Endometrial microvascular endothelial cells (primary cell): Measurements from ENCODE around the gene ELF4. TPM values are rescaled to one million over a fixed set of nuclear protein-coding genes. Genes with fewer than 3 reads are reported as not detected.

Experiments used
- in situ Hi-C: cut with HindIII; loops from 2 replicates; pipeline ENCODE4 v1.10.0; 2017; ENCODE audit warnings: low sequenced_read_pairs, low pct_unique_long_range_greater_than_20kb; ENCODE audit errors: inconsistent ontology term
- total RNA-seq: library from RNA; depleted of rRNA; stranded (reverse); fragments of >200 nt; gene quantifications from one replicate; pipeline ENCODE4 v1.2.3, GENCODE V29; 2015; ENCODE audit errors: inconsistent ontology term

ELF4 gene
- total RNA-seq, result 18.5 TPM

DNA sequence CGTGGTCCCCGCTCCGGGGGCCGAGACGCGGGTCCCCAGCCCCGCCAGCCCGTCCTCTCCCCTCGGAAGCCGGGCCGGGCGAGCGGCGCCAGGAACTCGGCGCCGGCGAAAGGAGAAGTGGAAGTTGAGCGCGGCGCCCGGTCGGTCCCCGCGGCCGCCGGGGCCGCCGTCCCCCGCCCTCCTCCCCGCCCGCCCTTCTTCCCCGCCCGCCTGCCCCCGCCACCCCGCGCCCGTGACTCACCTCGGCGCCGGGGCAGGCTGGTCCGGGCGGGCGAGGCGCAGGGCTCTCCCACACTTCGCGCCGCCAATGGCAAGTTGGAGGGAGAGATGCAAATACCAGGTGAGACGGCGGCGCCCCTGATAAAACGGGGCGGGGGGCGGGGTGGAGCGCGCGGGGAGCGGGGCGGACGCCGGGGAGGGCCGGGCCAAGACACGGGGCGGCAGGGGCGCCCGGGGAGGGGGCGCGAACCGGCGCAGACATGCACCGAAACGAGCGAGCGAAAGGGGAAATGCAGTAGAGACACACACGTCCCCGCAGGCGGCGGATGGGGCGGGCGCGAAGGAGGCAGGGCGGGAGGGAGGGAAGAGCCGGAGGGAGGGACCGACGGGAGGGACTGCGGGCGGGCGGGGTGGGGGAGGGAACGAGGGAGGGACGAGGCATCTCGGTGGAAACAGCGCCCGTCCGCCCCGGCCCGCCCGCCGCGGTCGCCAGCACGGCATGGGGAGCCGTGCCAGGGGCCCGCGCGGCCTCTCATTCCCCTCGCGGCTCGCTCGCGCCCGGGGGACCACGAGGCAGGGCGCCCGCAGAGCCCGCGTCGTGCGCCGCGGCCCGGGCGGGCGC lies at the start of gene ELF4:
ELF4 (minus strand) TSS at position 119 of the 841 bp plus-strand sequence. CDS start 29,167 bp downstream, outside the sequence.
- in situ Hi-C loops, result no loop called here

DNA sequence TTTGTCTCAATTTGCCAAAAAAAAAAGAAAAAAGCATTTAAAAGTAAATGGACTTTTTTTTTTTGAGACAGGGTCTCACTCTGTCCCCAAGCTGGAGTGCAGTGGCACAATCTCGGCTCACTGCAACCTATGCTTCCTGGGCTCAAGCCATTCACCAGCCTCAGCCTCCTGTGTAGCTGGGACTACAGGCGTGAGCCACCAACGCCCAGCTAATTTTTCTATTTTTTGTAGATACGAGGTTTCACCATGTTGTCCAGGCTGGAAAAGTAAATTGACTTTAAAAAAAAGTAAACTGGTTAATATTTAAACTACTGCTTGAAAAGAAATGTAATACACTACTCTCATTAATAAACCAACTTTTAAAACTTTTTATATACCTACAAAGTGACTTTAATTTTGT lies 49.5 kb upstream of the ELF4 start:
- in situ Hi-C loops, result no loop called here

DNA sequence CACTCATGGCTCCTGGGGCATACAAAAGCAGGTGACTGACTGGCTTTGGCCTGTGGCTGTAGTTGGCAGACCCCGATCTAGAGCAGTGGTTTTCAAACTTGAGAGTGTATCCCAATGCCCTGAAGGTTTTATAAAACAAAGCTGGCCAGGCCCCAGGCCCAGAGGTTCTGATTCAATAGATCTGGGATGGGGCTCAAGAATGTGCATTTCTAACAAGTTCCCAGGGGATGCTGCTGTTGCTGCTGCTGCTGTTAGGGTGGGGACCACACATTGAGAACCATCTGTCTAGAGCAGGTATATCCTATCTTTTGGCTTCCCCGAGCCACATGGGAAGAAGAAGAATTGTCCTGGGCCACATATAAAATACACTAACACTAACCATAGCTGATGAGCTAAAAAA lies 48.0 kb upstream of the ELF4 start:
- in situ Hi-C loops, result no loop called here

DNA sequence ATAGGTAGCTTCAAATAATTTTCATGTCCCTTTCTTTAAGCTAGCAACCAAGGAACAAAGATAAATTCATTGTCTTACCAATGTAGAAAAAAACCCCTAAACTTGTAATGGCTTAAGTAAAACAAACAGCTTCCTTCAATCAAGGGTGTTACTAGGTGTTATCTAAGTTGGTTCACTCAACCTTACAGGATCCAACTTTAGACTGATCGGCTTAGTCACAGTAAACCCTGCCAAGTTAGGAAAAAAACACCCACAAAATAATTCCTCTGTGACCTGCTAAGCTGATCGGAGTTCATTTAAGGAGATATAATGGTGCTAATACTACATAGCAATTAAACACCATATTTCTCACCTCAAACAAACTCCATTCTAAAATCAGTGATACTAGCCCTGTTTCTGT lies 45.3 kb upstream of the ELF4 start:
- in situ Hi-C loops, result no loop called here

DNA sequence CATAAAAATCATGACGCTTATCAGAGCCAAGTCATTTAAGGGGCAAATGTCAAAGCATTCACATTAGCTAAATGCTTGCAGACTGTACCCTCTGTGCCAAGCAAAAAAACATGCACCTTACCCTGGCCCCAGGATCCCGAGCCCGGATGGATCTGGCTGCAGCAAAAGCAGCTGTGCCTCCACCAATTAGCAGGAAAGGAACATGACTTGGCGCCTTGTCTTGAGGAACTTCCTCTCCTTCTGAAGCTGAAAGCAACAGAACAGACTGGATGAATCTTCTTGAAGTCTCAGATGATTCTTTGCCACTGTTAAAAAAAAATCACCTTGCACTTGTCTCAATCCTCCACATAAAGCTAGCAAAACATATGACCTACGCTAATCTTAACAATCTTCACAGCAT lies 37.3 kb upstream of the ELF4 start:
- in situ Hi-C loops, result no loop called here

DNA sequence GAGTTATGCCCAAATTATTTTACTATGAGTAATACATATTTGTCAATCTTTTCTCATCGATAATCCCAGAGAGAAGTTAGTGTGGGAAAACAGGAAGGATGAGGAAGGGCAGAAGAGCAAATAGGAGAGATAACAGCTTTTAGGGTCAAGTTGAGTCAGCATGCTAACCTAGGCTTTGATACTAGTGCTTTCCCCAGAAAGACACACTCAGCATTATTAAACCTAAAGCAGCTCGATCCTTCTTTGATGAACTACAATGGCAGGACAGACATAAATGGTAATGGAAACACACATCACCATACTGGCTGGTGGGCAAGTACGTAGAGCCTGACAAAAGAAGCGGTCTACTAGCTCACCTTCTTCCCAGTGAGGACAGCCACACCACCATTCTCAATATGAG lies 34.8 kb upstream of the ELF4 start:
- in situ Hi-C loops, result no loop called here

DNA sequence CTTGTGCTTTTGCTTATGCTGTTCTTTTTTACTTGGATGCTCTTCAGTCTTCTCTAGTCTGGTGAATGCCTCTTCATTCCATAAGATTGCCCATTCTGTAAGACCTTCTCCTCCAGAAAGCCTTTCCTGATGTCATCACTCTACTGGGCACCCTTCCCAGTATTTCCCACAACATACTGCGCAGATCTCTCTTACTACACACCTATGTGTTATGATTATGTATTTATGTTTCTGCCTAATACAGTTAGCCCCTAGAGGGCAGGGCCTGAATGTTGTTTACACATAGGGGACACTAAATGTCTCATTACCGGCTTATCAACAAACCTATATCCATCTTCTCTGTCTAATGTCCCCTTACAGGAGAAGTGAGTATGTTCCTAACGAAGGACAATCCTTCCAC lies 34.2 kb upstream of the ELF4 start:
- in situ Hi-C loops, result no loop called here

DNA sequence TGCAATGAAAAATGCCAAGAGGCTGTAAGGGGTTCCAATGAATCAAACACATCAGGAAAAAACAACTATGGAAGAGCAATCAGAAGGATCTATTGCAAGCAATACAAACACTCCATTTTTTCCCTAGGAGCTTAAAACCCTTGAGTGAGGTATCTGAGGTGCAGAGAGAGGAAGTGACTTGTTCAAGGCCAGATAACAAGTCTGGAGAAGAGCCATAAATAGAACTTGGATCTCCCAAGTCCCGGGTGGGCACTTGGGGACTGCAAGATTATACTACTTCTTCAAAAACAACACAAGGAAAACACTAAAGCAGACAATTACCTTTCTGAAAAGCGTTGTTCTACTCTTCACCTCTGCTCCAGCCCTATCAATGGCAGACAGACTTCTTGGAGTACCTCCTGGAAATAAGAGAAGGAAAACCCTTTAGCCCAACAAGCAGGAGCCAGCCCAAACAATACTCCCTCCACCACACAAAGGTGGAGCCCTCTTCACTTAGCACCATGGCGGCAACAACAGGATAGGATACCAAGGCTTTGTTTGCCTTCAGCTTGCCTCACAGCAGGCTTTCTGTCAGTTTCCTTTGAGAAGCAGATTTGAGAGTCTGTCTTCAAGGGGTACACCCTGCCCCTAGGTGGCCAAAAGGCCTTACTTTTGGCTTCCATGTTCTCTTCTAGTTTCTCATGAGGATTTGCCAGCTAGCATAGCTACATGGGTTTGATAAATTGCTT lies 29.3 kb upstream of the ELF4 start:
- in situ Hi-C loops, result no loop called here

DNA sequence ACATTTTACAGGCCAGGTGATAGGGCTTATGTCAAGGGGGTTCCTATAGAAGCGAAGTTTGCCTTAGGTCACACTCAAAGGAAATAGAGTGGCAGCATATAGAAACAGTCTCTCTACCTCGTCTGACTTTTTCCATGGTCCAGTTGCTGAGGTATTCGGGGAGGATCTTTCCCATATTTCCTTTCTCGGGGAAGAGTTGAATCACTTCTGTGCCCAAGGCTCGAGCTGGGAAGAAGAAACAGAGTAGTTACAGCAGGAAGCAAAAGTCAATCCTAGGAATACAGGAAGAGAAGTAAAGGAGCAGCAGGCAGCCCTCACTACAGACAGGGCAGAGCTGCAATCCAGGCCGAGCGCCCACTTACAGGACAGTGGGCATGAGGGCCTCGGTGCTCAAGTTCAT lies 26.7 kb upstream of the ELF4 start:
- in situ Hi-C loops, result no loop called here

DNA sequence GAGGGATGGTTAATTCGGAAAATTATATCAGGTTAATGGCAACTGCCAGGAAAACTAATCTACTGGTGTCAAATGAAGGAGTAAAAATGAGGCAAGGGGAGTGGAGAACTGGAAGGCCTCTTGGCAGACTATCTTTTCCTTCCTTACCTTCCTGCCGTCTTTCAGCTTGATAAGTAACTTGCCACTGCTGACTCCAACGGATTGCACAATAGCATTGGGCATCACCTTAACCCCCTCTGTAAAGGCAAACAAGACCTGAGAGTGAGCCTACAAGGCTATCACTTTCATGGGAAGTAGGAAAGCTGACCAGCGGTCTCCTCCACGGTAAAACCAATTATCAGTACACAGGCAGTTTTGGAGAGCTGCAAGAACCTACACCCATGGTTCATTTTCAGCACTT lies 26.2 kb upstream of the ELF4 start:
- in situ Hi-C loops, result no loop called here

DNA sequence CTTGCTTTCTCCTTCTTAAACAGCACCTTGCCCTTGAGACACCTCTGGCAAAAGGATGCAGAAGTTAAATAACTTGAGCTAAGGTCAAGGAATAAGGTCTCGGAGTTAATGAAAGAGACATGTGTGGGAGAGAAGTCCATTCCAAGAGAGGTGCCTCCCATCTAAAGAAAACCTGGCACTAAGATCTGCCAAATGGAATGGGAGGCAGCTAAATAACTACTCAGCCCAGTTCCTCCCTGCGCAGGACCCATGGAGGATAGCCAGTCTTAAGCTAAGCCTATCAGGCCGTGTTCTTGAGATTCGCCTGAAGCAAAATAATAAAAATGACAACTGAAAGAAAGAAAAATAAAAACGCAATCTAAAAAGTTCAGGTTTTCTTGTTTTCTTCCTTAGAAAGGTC lies 20.7 kb upstream of the ELF4 start:
- in situ Hi-C loops, result no loop called here

DNA sequence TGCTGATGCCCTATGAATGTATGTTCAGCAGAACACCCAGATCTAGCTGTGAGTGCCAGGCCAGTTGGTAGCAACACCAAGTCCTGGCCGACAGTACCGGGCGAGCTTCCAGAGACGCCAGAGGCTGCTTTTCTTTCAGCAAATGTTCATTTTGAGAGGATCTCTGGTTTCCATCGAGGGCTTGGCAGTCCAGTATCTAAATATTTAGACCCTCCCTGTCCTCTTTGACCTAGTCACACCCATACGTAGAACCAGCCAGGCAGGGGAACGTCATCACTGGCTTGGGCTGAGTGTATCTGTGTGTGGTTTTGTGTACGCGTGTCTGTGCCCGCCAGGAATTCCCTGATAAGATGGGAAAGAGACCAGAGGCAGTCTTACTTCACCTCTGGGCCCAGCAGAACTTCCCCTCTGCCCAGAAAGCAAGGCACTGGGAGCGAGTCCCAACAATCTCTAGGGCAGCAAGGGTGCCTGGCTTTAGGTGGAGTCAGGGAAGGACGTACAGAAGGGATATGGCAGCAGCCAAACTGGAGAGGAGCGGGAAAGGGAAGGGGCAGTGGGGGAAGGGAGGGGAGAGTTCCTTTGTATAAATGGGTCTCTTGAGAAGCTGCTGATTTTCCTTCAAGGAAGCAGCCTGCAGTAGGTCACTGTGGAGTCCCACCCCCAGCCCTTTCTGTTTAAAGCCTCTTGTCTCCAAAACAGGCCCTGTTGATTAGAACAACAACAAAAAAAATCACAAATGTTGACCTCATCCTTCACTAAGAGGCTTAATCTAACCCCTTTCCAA lies 15.0 kb upstream of the ELF4 start:
- in situ Hi-C loops, result no loop called here

DNA sequence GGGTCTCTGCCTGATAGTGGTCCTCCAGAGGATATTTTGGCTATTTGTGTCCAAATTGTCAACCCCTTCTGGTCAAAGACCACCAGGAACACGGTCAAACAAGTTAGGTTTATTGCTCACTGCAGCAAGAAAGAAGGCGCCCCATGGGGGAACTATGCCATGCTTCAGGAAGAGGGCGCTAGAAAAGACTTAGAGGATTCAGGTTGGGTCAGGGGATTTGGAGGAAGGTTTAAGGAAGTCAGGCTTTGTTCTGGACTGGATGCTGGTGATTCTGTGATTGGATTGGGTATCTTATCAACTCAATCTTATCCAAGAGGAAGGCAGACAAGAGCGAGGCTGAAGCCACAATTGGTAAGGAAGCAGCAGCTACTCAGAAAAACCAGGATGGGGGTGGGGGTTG lies 14.3 kb upstream of the ELF4 start:
- in situ Hi-C loops, result no loop called here

DNA sequence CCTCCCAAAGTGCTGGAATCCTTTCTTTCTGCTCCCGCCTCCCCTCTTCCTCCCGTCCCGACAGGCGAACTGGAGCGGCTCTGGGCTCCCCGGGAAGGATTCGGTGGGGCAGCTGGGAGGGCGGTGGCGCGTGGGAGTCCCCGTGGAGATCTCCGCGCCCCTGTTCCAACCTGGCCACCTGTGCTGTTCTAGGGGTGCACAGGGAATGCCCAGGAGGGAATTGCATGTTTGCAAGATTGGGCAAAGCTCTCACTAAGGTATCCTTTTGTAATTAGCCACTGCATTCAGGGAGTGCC lies 11.2 kb upstream of the ELF4 start:
- in situ Hi-C loops, result no loop called here

DNA sequence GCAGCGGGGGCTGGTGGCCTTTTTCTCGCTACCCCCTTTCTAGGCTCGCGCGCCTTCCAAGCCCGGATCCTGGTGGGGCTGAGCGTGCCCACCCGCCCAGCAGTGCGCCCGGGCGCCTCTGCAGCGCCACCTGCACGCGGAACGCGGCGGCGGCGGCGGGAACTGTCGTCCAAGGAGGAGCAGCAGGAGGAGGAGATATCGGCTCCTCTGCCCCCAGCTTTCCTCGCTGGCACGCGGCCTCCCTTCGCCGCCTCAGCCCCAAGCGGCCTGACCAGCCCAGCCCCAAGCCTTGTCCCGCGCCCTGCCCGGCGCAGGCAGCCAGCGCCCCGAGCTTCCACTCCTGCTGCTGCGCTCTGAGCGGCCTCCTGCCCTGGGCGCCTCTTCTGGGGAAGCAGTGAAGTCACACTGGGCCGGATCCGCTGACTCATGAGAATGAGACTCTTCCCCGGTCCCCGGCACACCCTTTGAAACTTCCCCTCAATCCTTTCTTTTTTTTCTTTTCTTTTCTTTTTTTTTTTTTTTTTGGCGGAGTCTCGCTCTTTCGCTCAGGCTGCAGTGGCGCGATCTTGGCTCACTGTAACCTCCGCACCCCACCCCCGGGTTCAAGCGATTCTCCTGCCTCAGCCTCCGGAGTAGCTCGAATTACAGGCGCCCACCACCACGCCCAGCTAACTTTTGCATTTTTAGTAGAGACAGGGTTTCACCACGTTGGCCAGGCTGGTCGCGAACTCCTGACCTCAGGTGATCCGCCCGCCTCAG lies 10.6 kb upstream of the ELF4 start:
- in situ Hi-C loops, result no loop called here

DNA sequence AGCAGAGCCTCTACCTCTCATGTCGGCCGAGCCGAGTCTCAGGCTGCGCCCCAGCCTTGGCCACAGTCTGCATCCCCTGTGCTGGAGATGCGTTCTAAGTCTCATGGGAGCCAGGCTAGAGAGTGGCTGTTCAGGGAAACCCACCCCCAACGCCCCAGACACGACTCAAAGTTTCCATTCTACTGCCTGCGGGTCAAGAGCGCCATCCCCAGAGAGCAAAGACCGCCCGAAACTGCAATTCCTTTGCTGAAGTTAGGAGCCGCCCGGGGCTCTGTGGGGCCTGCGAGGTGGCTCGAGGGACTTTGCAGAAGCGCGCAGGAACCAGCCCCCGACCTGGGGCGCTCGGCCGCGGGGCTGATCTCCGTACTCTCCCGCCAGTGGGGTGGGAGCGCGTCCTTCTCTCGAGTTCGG lies 10.0 kb upstream of the ELF4 start:
- in situ Hi-C loops, result no loop called here

DNA sequence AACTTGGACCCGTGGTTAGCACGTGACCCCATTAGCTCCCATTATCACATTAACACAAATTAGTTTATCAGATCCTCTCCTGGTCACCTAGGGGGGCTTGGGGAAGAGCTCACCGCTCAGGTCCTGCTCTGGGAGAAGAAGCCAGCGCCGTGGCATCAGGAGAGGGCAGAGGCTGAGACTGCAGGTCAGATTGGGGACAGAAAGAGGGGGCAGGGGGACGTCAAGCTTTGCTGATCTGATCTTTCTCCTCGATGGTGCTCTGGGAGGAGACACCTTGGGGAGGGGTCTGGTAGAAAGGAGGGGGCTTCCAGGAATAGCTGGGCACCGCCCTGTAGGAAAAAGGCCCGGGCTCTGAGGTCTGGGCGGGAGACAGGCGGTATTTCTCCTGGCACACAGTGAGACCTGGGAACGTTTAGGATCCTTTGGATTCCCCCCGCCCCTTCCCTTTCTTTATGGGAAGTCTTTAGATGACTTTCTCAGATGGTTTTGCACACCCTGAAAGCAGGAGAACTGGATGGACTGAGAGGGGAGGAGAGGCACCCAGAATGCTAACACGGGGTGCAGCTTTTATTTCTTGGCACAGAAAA lies 9.1 kb upstream of the ELF4 start:
- in situ Hi-C loops, result loop anchor here (5.0 kb wide), 1 partner anchor 58 kb away; no protein-coding TSS in a partner anchor

DNA sequence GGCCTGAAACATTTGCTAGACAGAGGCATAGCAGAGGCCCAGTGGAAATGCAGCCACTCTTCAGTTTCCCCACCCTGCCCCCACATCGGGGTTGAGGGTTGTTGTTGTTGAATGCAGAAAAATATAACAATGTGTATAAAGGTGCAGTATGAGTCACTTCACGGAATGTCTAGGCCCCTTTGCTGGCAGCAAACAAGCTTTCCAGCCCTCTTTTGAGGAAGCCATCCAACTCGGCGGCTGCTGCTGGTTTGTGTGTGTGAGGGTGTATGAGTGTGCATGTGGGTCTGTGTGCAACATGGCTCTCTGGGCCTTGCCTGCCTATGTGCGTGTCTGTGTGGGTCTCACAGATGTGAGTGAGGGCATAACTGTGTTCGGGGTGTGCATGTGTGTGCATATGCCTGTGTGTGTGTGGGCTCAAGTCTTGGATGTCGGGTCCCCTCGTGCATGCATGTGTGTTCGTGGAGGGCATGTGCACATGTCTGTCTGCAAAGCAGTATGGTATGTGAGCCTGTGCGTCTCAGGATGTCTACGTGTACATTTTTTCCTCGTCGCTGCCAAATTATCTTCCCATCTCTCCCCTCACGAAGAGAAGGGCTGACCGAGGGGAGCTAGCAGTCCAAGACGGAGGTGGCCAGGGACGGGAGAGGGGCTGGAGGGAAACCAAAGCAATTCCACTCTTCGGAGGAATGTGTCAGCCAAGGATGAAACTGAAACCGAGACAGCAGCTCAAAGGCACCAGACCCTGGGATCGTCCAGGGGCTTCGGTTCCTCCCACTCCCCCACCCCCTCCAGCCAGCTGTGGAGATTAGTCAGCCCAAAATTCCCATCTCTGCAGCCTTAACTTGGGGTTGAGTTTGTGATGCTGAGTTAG lies 8.4 kb upstream of the ELF4 start:
- in situ Hi-C loops, result loop anchor here (5.0 kb wide), 1 partner anchor 59 kb away; no protein-coding TSS in a partner anchor
